GM20000 (cell line): ENCODE measurements around the gene ECHDC3.
"Not testable (repeated sequence)": the region's sequence is repeated elsewhere in the genome, so short reads cannot be mapped to it uniquely, and the experiment has no call there.

Source experiments
- DNase-seq: peaks from one replicate; pipeline ENCODE4 v3.0.0; 2012; ENCODE audit warnings: low spot score
- TF ChIP-seq, protein P1 (sequence below): IDR thresholded peaks from 2 replicates; pipeline ENCODE4 v1.5.1; 2012; ENCODE audit warnings: mild to moderate bottlenecking, control low read depth; ENCODE audit errors: extremely low read depth, missing control alignments

Gene ECHDC3

GRCh38 chr10:11729790-11730315 is 12.3 kb upstream of the ECHDC3 start:
- TF ChIP-seq, protein P1, sequence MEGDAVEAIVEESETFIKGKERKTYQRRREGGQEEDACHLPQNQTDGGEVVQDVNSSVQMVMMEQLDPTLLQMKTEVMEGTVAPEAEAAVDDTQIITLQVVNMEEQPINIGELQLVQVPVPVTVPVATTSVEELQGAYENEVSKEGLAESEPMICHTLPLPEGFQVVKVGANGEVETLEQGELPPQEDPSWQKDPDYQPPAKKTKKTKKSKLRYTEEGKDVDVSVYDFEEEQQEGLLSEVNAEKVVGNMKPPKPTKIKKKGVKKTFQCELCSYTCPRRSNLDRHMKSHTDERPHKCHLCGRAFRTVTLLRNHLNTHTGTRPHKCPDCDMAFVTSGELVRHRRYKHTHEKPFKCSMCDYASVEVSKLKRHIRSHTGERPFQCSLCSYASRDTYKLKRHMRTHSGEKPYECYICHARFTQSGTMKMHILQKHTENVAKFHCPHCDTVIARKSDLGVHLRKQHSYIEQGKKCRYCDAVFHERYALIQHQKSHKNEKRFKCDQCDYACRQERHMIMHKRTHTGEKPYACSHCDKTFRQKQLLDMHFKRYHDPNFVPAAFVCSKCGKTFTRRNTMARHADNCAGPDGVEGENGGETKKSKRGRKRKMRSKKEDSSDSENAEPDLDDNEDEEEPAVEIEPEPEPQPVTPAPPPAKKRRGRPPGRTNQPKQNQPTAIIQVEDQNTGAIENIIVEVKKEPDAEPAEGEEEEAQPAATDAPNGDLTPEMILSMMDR, result no peak
- DNase-seq, result no peak

GRCh38 chr10:11730779-11731178 is 11.4 kb upstream of the ECHDC3 start:
- no peak for DNase-seq
- TF ChIP-seq, protein P1, result no peak

DNA sequence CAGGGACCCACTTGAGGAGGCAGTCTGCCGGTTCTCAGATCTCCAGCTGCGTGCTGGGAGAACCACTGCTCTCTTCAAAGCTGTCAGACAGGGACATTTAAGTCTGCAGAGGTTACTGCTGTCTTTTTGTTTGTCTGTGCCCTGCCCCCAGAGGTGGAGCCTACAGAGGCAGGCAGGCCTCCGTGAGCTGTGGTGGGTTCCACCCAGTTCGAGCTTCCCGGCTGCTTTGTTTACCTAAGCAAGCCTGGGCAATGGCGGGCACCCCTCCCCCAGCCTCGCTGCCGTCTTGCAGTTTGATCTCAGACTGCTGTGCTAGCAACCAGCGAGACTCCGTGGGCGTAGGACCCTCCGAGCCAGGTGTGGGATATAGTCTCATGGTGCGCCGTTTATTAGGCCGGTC is 5.4 kb upstream of the ECHDC3 start:
- DNase-seq, result not testable (repeated sequence)

- not testable (repeated sequence) for DNase-seq
These were observed 4.7 kb upstream of the ECHDC3 start for GRCh38 chr10:11737258-11738032.

GRCh38 chr10:11740907-11741306 is 1.3 kb upstream of the ECHDC3 start:
- no peak for DNase-seq
- TF ChIP-seq, protein P1, result no peak

- TF ChIP-seq, protein P1, result no peak
- DNase-seq, result no peak
These were observed 574 bp upstream of the ECHDC3 start for GRCh38 chr10:11741608-11742007.

GRCh38 chr10:11742779-11743298 is 657 bp downstream of the ECHDC3 start:
- DNase-seq, result peak; percentile 39
- TF ChIP-seq, protein P1, result no peak

- no peak for DNase-seq
- TF ChIP-seq, protein P1, result no peak
These were observed 1.5 kb downstream of the ECHDC3 start for GRCh38 chr10:11743461-11744338.
